Caco-2 (cell line): ENCODE data around the gene LYPLA2. TPM values are rescaled to one million over a fixed set of nuclear protein-coding genes. Genes with fewer than 3 reads are reported as not detected.

Experiments
- BruUV-seq: library from RNA; stranded (reverse); fragments of 400-500 nt; replicated peaks from 2 replicates; lab custom pipeline; 2021; lab: Mats Ljungman, UMichigan
- CTCF ChIA-PET: fragments of 300-600 bp; sonication (Branson Sonifier 250); formaldehyde crosslinking; loops from one replicate; lab custom pipeline; 2022; ENCODE audit warnings: antibody characterized with exemption; lab: Charles Lee
- POLR2A ChIA-PET: fragments of 300-600 bp; sonication (Branson Sonifier 250); formaldehyde crosslinking; loops from one replicate; lab custom pipeline; 2022; ENCODE audit warnings: antibody characterized with exemption; lab: Charles Lee
- DNase-seq, 2 experiments: peaks; one replicate each; pipeline versions ENCODE4 v3.0.0 to v3.0.0-alpha.2; 2020 to 2022
- H3K27me3 ChIP-seq: replicated peaks from 2 replicates; pipeline ENCODE4 v1.6.0; 2011; ENCODE audit warnings: low read length; ENCODE audit not compliant: control insufficient read depth, insufficient read depth
- H3K36me3 ChIP-seq: 2 replicates; pipeline ENCODE4 v1.5.1; 2011; ENCODE audit warnings: low read length; ENCODE audit not compliant: control insufficient read depth, insufficient read depth
- H3K4me1 ChIP-seq: fragments of 250-450 bp; sonication (Bioruptor Pico); 2 replicates; pipeline ENCODE4 v1.5.1; 2020; ENCODE audit warnings: mild to moderate bottlenecking
- H3K4me3 ChIP-seq: 2 replicates; pipeline ENCODE4 v1.5.1; 2011; ENCODE audit warnings: low read depth, mild to moderate bottlenecking, control low read depth, low read length
- H3K9me3 ChIP-seq: fragments of 250-450 bp; sonication (Bioruptor Pico); 2 replicates; pipeline ENCODE4 v1.5.1; 2020; ENCODE audit warnings: mild to moderate bottlenecking, moderate library complexity
- H3K27ac Mint-ChIP-seq: one replicate; pipeline ENCODE4 v1.8.0; 2022; ENCODE audit warnings: mixed read lengths; ENCODE audit not compliant: unreplicated experiment
- H3K27me3 Mint-ChIP-seq: one replicate; pipeline ENCODE4 v1.8.0; 2022; ENCODE audit warnings: mixed read lengths; ENCODE audit not compliant: insufficient read depth, unreplicated experiment
- H3K36me3 Mint-ChIP-seq: one replicate; pipeline ENCODE4 v1.8.0; 2022; ENCODE audit warnings: mild to moderate bottlenecking, mixed read lengths; ENCODE audit not compliant: insufficient read depth, unreplicated experiment
- H3K4me1 Mint-ChIP-seq: one replicate; pipeline ENCODE4 v1.8.0; 2022; ENCODE audit warnings: low read depth, mixed read lengths; ENCODE audit not compliant: unreplicated experiment
- H3K4me3 Mint-ChIP-seq: one replicate; pipeline ENCODE4 v1.8.0; 2022; ENCODE audit warnings: mild to moderate bottlenecking, moderate library complexity, mixed read lengths; ENCODE audit not compliant: unreplicated experiment
- H3K9me3 Mint-ChIP-seq: one replicate; pipeline ENCODE4 v1.8.0; 2022; ENCODE audit warnings: mixed read lengths; ENCODE audit not compliant: unreplicated experiment
- intact Hi-C: fragments of 100-400 bp; cut with micrococcal nuclease; formaldehyde crosslinking; loops from one replicate; pipeline ENCODE4 v1.10.0; 2022; ENCODE audit not compliant: unreplicated experiment
- total RNA-seq: library from RNA; stranded (reverse); gene quantifications from 2 replicates; pipeline ENCODE4 v1.2.3, GENCODE V29; 2022
- TF ChIP-seq, protein P1 (sequence below), 2 experiments: fragments of 200-600 bp in 1 of 2; IDR thresholded peaks; 1 replicate in 1 of 2; 2 replicates in 1 of 2; pipeline versions ENCODE4 v1.5.1 to v1.8.0; 2011 to 2022; ENCODE audit warnings: antibody characterized with exemption in 1 of 2, control low read depth in 1 of 2, inconsistent platforms in 1 of 2, low read depth in 1 of 2, low read length in 1 of 2, mild to moderate bottlenecking in 1 of 2, moderate library complexity in 1 of 2; ENCODE audit not compliant: insufficient read depth in 1 of 2, severe bottlenecking in 1 of 2, unreplicated experiment in 1 of 2

Gene LYPLA2
- total RNA-seq, 1 experiment from 2014 or later, result 52.5 TPM

DNA sequence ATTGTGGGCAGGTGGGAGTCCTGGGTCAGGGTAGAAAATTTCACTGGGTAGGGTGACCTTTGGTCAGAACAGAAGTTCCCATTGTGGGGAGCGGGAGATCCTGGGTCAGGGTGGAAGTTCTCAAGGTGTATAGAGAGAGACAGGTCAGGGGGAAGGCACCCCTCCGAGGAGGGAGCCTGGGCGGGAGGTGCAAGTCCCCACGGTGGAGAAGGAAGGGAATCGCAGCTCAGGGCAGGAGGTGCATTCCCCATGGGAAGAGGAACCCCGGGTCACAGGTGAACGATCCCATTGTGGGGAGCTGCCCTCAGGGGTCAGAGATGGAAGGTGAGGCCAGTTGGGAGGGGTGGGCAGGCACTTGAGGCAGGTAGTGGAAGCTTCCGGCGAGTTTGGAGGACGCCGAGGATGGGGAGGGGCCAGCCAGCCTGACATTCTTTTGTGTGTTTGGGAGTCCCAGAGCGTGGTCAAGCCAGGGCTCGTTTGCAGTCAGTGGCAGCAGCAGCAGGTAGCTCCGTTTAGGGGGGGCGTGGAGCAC, 637 bp downstream of the LYPLA2 start:
- Mint-ChIP-seq H3K9me3 (no peaks in the 10 kb centered on the region), H3K36me3 (peaks cover 73% of the 10 kb centered on the region), H3K4me3 (peak overlapping the region; percentile 93), H3K27me3 (no peaks in the 10 kb centered on the region), H3K27ac (peak overlapping the region; percentile 91), H3K4me1 (no peaks in the 10 kb centered on the region)
- ChIA-PET CTCF (interaction anchor here (0.6 to 2.1 kb wide), 3 partner anchors 9 to 19 kb away, joined by 4 to 21 read pairs (median 6); partner anchors contain the start of genes GALE and PITHD1), POLR2A (interaction anchor here (0.7 to 3.2 kb wide), 3 partner anchors 9 to 168 kb away, joined by 3 to 19 read pairs (median 15); partner anchors contain the start of genes GALE and PITHD1)
- peak overlapping the region; percentile 84 for H3K4me3 ChIP-seq
- BruUV-seq, result no TSS peak
- no peaks in the 10 kb centered on the region for H3K9me3 ChIP-seq
- H3K36me3 ChIP-seq, result no peaks in the 10 kb centered on the region; the same call in 1 of the 2 replicates
- TF ChIP-seq, protein P1, sequence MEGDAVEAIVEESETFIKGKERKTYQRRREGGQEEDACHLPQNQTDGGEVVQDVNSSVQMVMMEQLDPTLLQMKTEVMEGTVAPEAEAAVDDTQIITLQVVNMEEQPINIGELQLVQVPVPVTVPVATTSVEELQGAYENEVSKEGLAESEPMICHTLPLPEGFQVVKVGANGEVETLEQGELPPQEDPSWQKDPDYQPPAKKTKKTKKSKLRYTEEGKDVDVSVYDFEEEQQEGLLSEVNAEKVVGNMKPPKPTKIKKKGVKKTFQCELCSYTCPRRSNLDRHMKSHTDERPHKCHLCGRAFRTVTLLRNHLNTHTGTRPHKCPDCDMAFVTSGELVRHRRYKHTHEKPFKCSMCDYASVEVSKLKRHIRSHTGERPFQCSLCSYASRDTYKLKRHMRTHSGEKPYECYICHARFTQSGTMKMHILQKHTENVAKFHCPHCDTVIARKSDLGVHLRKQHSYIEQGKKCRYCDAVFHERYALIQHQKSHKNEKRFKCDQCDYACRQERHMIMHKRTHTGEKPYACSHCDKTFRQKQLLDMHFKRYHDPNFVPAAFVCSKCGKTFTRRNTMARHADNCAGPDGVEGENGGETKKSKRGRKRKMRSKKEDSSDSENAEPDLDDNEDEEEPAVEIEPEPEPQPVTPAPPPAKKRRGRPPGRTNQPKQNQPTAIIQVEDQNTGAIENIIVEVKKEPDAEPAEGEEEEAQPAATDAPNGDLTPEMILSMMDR (IDR thresholded peaks at IDR 0.05; ENCODE audit: insufficient read depth in 1 of 2, low read depth in 1 of 2, low read length in 1 of 2, severe bottlenecking in 1 of 2, unreplicated experiment in 1 of 2), result no peak
- H3K27me3 ChIP-seq, result no peaks in the 10 kb centered on the region
- H3K4me1 ChIP-seq, result peaks cover 9% of the 10 kb centered on the region
- intact Hi-C loops, result loop anchor here (1.0 kb wide), 2 partner anchors 9 to 13 kb away; partner anchors contain the start of genes GALE and PITHD1
- peak; percentile 56 to 63 for DNase-seq

DNA sequence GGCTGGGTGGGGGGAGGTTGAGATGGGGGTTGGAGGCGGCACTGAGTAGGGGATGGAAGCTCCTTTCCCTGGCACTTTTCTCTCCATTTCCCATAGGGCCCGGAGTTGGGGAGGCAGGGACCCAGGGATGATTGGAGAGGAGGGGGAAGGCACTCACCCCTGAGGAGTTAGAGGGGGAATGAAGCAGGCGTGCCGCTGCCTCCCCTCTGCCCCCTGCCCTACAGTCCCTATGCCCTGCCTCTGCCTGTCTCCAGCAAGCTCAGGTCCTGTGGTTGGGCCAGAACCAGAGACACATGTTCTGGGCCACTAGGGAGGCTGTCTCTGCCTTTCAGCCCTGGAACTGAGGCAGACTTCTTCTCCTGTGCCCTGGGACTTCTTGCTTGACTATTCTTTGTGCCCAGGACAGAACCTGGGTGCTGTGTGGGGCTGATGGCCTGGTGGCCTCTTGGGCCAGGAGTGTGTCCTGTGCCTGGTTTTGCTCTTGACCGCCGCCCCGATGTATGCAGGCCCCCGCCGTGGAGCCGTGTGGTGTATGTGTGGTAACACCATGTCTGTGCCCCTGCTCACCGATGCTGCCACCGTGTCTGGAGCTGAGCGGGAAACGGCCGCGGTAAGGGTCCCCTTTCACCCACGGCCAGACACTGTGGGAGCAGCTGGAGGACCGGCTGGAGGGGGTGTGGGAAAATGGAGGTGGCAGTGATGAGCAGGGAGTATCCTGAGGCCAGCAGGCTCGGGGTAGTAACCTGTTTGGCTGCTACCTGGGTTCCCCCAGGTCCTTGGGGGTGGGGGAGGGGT, 1.4 kb downstream of the LYPLA2 start:
- H3K4me3 Mint-ChIP-seq, result peak overlapping the region; percentile 93
- intact Hi-C loops, result no loop called here
- peaks cover 70% of the 10 kb centered on the region for H3K36me3 Mint-ChIP-seq
- no TSS peak for BruUV-seq
- Histone ChIP-seq H3K4me3 (peak overlapping the region; percentile 84), H3K27me3 (no peaks in the 10 kb centered on the region), H3K9me3 (no peaks in the 10 kb centered on the region), H3K36me3 (no peaks in the 10 kb centered on the region; the same call in 1 of the 2 replicates), H3K4me1 (peaks cover 9% of the 10 kb centered on the region)
- no peak for DNase-seq
- no peaks in the 10 kb centered on the region for H3K27me3 Mint-ChIP-seq
- peak overlapping the region; percentile 91 for H3K27ac Mint-ChIP-seq
- CTCF ChIA-PET, result interaction anchor here (2.1 kb wide), 1 partner anchor 20 kb away, joined by 21 read pairs; no protein-coding TSS in a partner anchor
- H3K4me1 Mint-ChIP-seq, result no peaks in the 10 kb centered on the region
- POLR2A ChIA-PET, result interaction anchor here (1.9 to 3.2 kb wide), 2 partner anchors 9 to 14 kb away, joined by 15 to 19 read pairs; partner anchors contain the start of genes GALE and PITHD1
- H3K9me3 Mint-ChIP-seq, result no peaks in the 10 kb centered on the region
- TF ChIP-seq, protein P1 (IDR thresholded peaks at IDR 0.05; ENCODE audit: insufficient read depth in 1 of 2, low read depth in 1 of 2, low read length in 1 of 2, severe bottlenecking in 1 of 2, unreplicated experiment in 1 of 2), result no peak

DNA sequence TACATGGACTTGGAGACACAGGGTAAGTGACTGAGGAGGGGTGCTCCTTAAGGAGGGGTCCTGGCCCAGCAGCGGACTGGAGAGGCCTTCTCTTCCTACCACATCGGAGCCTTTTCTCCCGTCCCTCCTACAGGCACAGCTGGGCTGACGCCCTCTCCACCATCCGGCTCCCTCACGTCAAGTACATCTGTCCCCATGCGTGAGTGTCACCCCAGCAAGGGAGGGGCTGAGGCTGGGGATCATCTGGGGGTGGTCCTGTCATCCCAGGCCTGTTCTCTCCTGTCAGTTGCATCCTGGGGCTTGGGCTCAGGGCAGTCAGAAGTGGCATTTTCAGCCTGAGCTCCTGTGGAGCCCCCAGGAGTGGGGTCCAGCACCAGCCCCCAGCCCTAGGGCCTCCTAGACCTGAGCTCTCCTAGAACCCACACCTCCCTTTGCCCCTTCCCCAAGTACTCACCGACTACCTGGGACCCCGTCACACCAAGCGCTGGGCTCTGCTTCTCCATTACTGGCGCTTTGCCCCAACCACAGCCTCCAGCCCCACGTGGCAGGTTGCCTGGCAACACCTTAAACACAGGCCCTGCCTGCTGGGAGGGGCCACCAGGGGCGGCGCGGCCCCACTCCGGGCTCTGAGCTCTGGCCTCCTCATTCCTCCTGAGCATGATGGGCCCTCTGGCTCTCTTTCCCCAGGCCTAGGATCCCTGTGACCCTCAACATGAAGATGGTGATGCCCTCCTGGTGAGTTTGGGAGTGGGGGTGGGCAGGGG, 2.3 kb downstream of the LYPLA2 start:
- Mint-ChIP-seq H3K4me3 (peak overlapping the region; percentile 52), H3K4me1 (no peaks in the 10 kb centered on the region), H3K36me3 (peaks cover 68% of the 10 kb centered on the region), H3K9me3 (no peaks in the 10 kb centered on the region), H3K27ac (no peak overlapping the region), H3K27me3 (no peaks in the 10 kb centered on the region)
- Histone ChIP-seq H3K9me3 (no peaks in the 10 kb centered on the region), H3K36me3 (no peaks in the 10 kb centered on the region; the same call in 1 of the 2 replicates), H3K27me3 (no peaks in the 10 kb centered on the region), H3K4me3 (no peak overlapping the region), H3K4me1 (peaks cover 9% of the 10 kb centered on the region)
- DNase-seq, result no peak
- intact Hi-C loops, result no loop called here
- no TSS peak for BruUV-seq
- TF ChIP-seq, protein P1 (IDR thresholded peaks at IDR 0.05; ENCODE audit: insufficient read depth in 1 of 2, low read depth in 1 of 2, low read length in 1 of 2, severe bottlenecking in 1 of 2, unreplicated experiment in 1 of 2), result no peak
- ChIA-PET POLR2A (no interaction called here), CTCF (interaction anchor here (0.7 kb wide), 1 partner anchor 361 kb away, joined by 4 read pairs; no protein-coding TSS in a partner anchor)
